NCI-H1105 (cell line): ENCODE results near the gene NUP214.

Experiments used
- DNase-seq: peaks from one replicate; lab custom pipeline; 2025; lab: John Stamatoyannopoulos, UW

Gene NUP214

DNA sequence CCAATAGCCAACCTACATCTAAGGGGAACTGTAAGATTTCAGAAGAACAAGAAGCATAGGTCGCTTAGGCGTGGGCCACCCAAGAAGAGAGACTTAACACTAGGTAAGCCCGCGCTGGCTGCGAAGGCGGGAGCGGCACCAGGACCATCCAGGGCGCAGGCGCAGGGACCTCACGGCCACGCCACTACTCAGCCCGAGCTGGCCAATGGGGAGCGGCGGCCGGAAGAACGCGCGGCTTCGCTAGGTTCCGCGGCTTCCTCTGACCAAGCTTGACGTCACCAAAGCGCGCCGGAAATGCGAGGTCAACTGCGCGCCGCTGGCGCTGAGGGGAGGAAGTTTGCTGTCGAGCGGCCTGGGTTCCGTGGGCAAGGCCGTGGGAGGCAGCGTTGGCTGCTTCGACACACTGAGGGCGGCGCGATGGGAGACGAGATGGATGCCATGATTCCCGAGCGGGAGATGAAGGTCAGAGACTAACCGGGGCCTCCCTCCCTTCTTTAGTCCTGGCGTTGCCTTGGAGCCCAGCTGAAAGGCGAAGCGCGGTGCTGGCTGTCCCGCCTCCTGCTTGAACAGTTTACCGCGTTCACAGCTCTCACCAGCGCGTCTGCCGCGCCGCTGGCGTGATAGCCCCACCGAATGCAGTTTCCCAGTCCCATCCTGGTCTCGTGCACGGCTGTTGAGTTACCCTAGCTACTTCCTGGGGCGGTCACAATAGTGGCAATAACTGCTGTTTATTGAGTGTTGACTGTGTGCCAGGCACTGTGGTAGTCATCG, at the start of gene NUP214:
Gene NUP214 (plus strand): TSS at position 299 of the 771 bp plus-strand sequence. CDS start 119 bp downstream, at position 418.
- peak; percentile 97 for DNase-seq

DNA sequence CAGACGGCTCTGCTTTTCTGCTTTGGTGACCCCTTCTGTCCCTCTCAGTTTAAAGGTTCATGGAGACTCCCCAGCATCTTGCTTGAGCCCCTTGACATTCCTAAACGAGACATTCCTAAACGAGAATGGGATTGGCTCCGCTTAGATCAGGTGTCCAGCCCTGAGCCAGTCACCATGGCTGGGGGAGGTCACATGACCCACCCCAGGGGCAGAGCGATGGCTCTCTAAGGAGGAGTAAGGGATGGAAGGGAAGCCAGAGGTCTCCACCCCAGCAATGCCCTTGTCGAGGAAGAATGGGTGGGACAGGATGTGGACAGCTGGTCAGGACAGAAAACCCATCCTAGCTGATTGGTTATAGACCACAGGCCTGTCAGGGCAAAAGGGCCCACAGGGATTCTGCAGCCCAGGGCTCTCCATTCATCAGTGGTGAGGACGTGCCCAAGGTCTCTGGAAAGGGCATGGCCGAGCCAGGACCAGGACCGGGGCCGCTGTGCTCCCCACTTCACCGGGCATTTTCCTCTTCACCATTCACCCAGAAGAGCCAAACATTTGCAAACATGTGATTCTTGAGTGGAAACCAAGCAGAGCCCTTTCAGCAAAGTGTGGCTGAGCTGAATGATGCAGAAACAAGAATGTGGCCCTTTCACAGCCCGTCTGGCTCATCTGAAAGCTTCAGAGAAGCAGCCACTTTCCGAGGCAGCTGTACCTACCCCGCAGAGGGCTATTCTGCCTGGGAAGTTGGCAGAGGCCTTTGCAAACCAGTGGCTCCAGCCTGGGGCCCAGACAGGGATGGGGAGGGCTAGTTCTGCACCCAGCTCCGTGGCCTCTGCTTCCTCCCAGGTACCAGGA, 48.8 kb upstream of the NUP214 start:
- no peak for DNase-seq

DNA sequence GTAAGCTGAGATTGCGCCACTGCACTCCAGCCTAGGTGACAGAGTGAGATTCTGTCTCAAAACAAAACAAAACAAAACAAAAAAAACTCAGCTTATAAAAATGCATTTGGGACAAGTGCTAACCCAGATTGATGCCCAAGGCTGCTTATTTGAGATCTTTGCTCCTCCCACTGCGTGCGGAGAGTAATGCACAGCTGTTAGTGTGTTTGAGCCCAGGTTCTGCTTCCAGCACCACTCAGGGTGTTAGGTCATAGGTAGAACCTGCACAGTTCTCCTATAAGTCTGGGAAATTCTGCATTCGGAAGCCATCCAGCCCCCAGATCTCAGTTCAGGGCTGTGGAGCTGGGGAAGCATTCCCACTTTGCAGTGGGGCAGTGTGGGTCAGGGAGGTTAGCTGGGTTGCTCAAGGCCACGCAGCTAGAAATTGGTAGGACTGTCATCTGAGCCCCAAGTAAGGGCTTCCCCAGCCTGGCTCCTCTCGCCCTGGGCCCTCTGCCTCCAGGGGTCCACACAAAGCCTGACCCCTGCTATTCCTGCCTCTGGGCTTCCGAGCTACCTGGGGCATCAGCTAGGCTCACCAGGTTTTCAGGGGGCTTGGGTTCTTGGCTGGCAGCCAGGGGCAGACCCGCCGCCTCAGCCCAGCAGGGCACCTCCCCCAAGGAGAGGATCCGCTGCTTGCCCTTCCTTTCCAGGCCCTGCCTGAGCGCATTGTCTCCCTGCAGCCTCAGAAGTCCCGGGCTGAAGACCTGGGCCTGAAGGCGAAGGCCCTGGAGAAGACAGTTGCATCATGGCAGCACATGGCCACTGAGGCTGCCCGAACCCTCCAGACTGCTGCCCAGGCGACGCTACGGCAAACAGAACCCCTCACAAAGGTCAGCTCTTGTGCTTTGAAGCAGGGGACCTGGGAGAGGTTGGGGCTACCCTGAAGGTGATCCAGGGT, 46.7 kb upstream of the NUP214 start:
- no peak for DNase-seq

DNA sequence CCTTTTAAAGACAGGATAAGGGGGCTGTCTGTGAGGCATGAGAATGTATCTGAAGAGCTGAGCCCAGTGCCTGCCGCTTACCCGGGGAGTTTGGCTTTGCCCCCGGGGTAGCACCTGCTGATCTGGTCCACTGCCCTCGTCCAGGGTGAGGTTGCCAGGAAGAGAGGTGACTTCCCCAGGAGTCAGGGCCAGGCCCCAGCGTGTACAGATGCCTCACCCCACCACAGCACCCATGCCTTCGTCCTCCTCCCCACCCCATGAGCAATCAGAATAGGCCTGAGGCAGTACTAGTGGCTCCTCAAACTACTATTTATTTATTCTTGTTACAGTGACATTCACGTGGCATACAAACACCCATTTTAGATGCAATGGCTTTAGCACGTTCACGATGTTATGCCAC, 44.8 kb upstream of the NUP214 start:
- DNase-seq = no peak

DNA sequence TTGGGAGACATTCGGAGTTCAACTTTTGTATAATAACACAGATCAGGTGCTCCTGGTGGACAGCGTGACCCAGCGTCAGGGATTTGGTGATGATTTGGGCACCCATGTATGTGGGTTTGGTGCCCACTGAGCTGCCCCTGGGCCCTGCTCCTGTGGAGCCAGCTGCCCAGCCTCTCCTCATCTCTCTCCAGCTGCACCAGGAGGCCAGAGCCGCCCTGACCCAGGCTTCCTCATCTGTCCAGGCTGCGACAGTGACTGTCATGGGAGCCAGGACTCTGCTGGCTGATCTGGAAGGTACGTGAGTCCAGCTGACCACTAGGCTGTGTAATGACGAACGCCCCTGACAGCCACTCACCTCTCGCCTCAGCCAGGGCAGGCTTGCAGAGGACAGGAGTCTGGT, 43.5 kb upstream of the NUP214 start:
- no peak for DNase-seq

DNA sequence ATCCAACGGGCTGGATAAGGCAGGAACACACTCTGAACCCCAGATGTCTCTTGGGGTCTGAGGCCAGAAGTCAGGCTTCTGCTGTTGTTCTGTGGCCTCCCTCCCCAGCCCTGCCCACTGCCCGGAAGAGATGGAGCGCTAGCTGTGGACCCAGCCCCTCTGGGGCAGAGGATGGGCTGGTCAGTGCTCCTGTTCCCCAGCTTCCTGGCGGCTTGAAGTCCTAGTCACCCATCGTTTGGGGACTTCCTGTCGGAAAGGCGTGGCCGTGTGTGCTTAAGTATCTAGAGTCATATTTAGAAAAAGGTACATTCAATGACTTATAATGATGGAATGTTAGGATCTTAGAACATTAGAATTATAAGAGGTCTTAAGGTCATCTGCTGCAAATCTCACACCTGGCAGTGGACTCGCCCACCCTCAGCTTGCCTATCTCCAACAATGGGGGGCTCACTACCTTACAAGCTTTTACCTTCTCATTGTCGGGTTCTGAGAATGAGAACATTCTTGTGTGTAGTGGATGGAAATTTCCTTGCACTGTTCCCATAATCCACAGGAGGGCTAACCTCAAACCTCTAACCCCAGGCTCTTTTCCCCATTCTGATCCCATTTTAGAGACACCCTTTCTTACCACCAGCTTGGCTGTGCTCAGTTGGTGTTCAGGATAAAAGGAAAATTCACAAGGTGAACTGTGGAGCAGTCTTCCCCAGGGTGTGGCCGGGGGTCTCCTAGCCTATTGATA, 42.4 kb upstream of the NUP214 start:
- DNase-seq = no peak

DNA sequence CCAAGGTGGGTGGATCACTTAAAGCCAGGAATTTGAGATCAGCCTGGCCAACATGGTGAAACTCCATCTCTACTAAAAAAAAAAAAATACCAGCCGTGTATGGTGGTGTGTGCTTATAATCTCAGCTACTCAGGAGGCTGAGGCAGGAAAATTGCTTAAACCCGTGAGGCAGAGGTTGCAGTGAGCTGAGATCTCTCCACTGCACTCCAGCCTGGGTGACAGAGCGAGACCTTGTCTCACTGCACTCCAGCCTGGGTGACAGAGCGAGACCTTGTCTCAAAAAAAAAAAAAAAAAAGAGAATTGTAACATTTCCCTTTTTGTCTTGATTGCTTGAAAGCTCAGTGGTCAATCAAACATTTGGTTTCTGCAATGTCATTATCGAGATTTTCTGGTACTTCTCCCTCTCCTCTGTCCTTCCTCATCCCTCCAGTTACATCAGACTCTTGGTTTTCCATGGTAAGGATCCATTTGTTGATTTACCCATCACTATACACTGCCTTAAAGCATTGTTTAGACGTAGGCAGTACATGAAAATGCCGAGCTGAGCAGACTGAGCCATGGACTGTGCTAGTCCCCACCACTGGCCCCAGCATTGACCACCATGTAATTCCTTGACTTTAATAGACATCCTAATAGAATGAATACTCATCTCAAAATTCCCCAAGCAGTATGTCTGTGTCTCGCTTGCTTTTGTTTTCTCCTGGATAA, 40.6 kb upstream of the NUP214 start:
- DNase-seq = no peak

DNA sequence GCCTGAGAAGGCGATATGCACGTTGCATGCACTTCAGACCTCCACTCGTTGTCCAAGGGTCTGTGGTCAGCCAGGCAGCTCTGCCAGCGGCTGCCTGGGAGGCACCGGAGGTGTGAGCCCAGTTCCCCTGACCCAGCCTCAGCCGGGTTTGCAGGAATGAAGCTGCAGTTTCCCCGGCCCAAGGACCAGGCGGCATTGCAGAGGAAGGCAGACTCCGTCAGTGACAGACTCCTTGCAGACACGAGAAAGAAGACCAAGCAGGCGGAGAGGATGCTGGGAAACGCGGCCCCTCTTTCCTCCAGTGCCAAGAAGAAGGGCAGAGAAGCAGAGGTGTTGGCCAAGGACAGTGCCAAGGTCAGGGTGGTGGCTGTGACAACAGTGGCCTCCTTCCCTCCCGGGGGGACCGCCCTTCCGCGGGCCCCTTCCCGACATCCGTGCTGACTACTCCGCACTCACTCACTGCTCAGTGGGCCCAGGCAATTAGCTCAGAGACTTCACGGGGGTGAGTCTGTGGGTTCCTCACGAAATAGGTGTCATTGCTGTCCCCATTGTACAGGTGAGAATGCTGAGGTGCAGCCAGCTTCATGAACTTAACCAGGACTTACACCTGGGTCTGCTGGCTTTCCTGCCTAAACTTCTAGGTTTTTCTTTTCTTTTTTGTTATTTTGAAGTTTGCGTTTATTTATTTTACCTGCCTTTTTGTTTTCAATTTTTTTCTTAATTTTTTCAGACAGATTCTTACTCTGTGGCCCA, 39.8 kb upstream of the NUP214 start:
- no peak for DNase-seq

DNA sequence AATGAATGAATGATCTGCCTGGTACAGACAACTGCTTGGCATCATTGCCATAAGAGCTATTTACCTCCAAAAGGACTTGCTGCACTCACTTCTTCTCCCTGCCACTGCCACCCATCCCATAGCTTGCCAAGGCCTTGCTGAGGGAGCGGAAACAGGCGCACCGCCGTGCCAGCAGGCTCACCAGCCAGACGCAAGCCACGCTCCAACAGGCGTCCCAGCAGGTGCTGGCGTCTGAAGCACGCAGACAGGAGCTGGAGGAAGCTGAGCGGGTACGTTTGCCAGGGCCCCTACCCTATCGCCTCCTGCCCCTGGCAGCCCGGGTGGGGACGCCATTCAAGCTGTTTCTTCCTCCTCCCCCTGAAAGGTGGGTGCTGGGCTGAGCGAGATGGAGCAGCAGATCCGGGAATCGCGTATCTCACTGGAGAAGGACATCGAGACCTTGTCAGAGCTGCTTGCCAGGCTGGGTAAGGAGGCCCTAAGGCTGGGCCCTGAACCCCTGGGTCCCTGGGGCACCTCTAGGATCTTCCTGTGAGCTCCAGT, 38.0 kb upstream of the NUP214 start:
- DNase-seq = no peak

DNA sequence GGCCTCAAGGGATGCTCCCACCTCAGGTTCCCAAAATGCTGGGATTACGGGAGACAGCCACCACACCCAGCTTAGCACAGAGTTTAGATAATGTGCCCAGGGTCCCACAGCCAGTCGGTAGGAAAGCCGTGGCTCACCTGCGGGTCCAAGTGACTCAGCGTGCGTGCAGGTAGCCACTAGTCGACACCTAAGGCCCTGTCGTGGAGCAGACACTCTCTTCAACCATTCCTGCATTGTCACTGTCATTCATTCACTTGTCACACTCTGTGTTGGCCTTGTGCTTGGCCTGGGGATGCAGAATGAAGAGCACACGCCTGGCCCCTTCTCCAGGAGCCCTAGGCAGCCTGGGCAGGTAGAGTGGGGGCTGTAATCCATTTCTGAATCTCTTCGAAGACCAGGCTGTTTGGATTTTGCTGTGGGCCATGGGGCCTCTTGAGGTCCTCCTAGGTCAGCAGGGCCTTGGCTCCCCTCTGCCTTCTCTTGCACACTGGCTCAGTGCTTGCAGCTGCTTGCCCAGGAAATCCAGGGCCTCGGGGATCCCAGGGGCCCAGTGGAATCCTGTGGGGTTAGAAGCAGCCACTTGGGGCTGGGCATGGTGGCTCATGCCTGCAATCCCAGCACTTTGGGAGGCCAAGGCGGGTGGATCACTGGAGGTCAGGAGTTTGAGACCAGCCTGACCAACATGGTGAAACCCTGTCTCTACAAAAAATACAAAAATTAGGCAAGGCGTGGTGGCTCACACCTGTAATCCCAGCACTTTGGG, 35.2 kb upstream of the NUP214 start:
- DNase-seq = no peak

DNA sequence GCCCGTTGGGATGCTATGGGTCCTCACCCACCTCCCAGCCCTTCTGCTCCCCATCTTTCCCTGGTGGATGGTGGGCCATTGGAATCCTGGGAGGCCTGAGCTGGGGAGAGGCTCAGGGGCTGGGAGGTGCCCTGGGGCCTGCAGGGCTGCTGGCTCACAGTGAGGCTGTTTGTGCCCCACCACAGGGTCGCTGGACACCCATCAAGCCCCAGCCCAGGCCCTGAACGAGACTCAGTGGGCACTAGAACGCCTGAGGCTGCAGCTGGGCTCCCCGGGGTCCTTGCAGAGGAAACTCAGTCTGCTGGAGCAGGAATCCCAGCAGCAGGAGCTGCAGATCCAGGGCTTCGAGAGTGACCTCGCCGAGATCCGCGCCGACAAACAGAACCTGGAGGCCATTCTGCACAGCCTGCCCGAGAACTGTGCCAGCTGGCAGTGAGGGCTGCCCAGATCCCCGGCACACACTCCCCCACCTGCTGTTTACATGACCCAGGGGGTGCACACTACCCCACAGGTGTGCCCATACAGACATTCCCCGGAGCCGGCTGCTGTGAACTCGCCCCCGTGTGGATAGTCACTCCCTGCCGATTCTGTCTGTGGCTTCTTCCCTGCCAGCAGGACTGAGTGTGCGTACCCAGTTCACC, 33.9 kb upstream of the NUP214 start:
- DNase-seq = no peak

DNA sequence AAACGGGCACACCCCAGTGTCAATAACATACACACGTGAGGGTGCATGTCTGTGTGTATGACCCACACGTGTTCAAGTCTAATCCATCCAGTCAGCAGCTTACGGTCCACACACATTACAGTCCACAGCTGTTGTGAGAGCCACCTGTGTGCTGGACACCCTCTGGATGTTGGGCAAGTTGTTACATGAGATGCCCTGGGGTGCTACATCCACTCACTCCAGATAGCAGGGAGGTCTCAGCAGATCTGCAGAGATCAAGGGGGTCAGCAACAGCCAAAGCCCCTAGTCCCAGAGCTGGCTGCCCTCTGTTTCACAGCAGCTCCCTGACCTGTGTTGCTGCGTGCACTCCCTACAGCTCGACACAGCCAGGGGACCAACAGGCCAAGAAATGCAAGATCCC, 33.4 kb upstream of the NUP214 start:
- no peak for DNase-seq

DNA sequence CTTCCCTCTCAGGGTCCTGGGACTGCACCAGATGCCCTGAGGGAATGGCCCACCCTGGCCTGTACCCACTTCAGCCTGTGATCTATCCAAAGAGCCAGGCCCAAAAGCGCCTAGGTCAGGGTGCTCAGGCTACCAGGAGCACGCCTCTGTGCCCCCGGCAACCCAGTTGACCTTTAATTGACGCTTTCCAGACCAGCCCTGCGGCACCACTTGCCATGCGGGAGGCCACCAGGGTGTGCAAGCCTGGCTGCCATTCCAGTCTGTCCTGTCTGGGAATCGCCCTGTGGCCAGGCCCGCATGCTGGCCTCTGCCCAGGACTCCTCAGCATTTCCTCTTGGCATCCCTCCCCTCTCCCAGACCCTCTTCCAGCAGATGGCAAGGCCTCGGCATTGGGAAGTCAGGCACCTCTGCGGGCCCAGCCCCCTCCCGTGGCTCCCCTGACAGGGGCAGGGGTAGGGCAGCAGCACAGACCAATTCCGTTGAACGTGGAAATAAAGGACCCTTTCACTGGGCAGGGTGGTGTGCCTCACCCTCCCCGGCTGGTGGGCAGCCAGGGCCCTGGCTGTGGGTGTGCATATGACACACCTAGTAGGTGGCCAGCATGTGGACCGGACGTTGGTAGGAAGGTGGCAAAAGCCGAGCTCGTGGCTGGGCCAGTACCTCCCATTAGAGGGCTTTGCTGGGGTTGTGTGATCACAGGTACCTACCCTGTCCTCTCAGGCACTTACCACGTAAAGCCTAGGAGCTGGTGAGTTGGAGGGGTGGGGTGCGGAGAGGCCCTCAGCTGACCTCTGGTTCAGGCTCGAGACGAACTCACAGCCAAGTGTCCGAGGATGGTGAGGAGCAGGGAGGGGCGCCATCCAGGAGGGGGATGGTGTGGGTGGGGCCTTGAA, 32.6 kb upstream of the NUP214 start:
- DNase-seq = no peak

DNA sequence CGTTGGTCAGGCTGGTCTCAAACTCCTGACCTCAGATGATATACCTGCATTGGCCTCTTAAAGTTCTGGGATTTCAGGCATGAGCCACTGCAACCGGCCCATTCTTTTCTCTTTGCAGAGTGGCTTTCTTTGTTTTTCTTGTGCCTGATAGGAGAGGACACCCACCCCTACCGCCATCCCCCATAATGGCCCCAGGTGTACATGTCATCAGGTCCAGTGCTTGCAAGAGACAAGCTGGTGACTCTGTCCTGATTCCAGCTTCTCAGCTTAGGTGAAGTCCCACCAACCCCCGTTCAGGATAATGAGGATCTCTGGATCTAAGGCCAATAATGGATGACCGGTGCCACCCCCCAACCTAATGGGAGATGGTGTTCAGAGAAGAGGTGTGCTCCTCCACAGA, 31.4 kb upstream of the NUP214 start:
- no peak for DNase-seq

DNA sequence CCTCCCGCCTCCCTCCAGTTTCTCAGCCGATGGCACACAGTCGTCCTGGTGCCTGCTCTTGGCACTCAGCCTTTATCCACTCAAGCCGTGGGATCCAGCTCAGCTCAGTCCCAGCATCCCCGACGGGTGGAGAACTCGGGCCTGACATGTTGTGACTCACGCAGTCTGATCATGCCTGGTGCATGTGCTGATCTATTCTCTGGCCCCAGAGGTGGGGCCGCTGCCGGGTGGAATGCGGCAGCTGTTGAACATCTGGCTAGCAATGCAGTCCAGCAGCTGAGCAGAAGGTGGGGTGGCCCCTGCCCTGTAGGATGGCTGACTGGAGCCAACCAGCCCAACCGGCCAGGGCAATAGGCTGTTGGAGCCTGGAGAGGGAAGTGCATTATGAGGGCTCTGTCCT, 30.8 kb upstream of the NUP214 start:
- DNase-seq = no peak

DNA sequence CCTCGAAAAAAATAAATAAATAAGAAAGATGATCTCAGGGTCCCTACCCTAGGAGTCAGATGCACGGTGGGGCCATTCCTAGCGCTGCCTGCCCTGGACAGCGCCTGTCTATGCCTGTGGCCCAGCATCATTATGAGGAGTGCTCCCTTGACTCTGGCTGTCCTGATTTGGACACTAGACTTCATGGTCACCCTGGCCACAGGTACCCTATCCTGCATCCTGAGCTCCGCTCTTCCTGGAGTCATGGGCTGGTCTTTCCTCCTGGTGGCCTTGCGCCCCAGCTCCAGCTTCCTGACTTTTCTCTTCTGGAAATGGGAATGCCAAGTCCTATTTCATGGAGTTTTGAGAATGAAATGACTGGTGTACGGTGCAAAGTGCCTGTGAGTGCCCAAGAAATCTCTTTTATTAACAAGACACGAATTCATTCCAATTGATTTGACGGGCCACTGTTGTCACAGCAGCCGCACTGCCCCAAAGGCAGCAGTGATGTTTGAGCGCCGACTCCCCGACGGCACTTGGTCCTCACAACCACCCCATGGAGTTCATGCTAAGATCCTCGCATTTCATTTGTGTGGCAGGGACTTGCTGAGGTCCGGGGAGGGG, 29.6 kb upstream of the NUP214 start:
- no peak for DNase-seq
